Suprapubic skin (tissue), 4 donors: ENCODE data around the gene FEZF2.

ENCODE experiments used
- CTCF ChIP-seq, 2 donors: fragments of 200-600 bp in 1 of 2; fragments of 450-650 bp in 1 of 2; sonication (generic) in 1 of 2; IDR thresholded peaks; one replicate each; pipeline ENCODE4 v1.5.1; 2016 to 2019; ENCODE audit warnings: antibody characterized with exemption in 2 of 2, mild to moderate bottlenecking in 1 of 2, moderate library complexity in 1 of 2
- EP300 ChIP-seq: sonication (generic); formaldehyde crosslinking; IDR thresholded peaks from one replicate; pipeline ENCODE4 v1.6.1; 2017; ENCODE audit warnings: antibody characterized with exemption
- POLR2A ChIP-seq, 2 donors: fragments of 450-650 bp; IDR thresholded peaks; one replicate each; pipeline ENCODE4 v1.6.1; 2017; ENCODE audit warnings: antibody characterized with exemption in 2 of 2, mild to moderate bottlenecking in 2 of 2, moderate library complexity in 2 of 2
- POLR2AphosphoS5 ChIP-seq, 3 donors: sonication (generic); formaldehyde crosslinking; IDR thresholded peaks; one replicate each; pipeline ENCODE4 v1.6.1; 2017; ENCODE audit warnings: antibody characterized with exemption in 3 of 3

- TF ChIP-seq EP300 (no peak), POLR2A (IDR thresholded peaks at IDR 0.05) (no peak), CTCF (IDR thresholded peaks at IDR 0.05) (no peak), POLR2AphosphoS5 (IDR thresholded peaks at IDR 0.05) (no peak)
These were observed 9.2 kb downstream of the FEZF2 start for GRCh38 chr3:62364191-62364590.
